HEK293 (cell line): ENCODE measurements around the gene PDPK1.
"Not testable (repeated sequence)": the region's sequence is repeated elsewhere in the genome, so short reads cannot be mapped to it uniquely, and the experiment has no call there.

Experiments
- FEZF1 ChIP-seq: fragments of 450-650 bp; formaldehyde crosslinking; IDR thresholded peaks from 2 replicates; pipeline ENCODE4 v1.5.1; 2016; ENCODE audit warnings: missing biosample characterization, missing genetic modification characterization
- SP3 ChIP-seq: fragments of 450-650 bp; formaldehyde crosslinking; IDR thresholded peaks from 2 replicates; pipeline ENCODE4 v1.5.1; 2016; ENCODE audit warnings: missing biosample characterization, missing genetic modification characterization
- ZBTB48 ChIP-seq: fragments of 450-650 bp; formaldehyde crosslinking; IDR thresholded peaks from 2 replicates; pipeline ENCODE4 v1.5.1; 2016; ENCODE audit warnings: missing biosample characterization, missing genetic modification characterization
- ZNF10 ChIP-seq: fragments of 450-650 bp; formaldehyde crosslinking; IDR thresholded peaks from 2 replicates; pipeline ENCODE4 v1.5.1; 2017; ENCODE audit warnings: missing biosample characterization, missing genetic modification characterization
- ZNF112 ChIP-seq: fragments of 450-650 bp; formaldehyde crosslinking; IDR thresholded peaks from 2 replicates; pipeline ENCODE4 v1.5.0; 2017; ENCODE audit warnings: missing biosample characterization, missing genetic modification characterization
- ZNF146 ChIP-seq: fragments of 450-650 bp; formaldehyde crosslinking; IDR thresholded peaks from 2 replicates; pipeline ENCODE4 v1.5.1; 2016; ENCODE audit warnings: missing biosample characterization, missing genetic modification characterization
- TF ChIP-seq, protein P1 (sequence below): fragments of 450-650 bp; formaldehyde crosslinking; IDR thresholded peaks from 2 replicates; pipeline ENCODE4 v1.5.1; 2016; ENCODE audit warnings: missing biosample characterization, missing genetic modification characterization
- TF ChIP-seq, protein P2 (sequence below): fragments of 450-650 bp; formaldehyde crosslinking; IDR thresholded peaks from 2 replicates; pipeline ENCODE4 v1.5.1; 2016; ENCODE audit warnings: missing biosample characterization, missing genetic modification characterization
- TF ChIP-seq, protein P3 (sequence below): fragments of 450-650 bp; formaldehyde crosslinking; IDR thresholded peaks from 2 replicates; pipeline ENCODE4 v1.5.1; 2016; ENCODE audit warnings: missing biosample characterization, missing genetic modification characterization
- TF ChIP-seq, protein P4 (sequence below): fragments of 450-650 bp; formaldehyde crosslinking; IDR thresholded peaks from 2 replicates; pipeline ENCODE4 v1.5.1; 2016; ENCODE audit warnings: missing biosample characterization, missing genetic modification characterization
- TF ChIP-seq, protein P5 (sequence below): fragments of 450-650 bp; formaldehyde crosslinking; IDR thresholded peaks from 2 replicates; pipeline ENCODE4 v1.5.1; 2016; ENCODE audit warnings: missing biosample characterization, missing genetic modification characterization
- TF ChIP-seq, protein P6 (sequence below): fragments of 450-650 bp; formaldehyde crosslinking; IDR thresholded peaks from 2 replicates; pipeline ENCODE4 v1.5.1; 2017; ENCODE audit warnings: missing biosample characterization, missing genetic modification characterization

DNA sequence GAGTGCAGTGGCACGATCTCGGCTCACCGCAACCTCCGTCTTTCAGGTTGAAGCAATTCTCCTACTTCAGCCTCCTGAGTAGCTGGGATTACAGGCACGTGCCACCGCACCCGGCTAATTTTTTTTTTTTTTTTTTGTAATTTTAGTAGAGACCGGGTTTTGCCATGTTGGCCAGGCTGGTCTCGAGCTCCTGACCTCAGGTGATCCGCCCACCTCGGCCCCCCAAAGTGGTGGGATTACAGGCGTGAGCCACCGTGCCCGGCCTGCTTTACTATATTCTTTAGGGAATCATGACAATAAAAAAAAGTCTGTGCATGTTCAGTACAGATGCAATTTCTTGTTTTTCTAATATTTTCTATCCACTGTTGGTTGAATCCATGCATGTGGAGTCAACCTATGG, 6.0 kb downstream of the PDPK1 start:
- TF ChIP-seq, protein P1, sequence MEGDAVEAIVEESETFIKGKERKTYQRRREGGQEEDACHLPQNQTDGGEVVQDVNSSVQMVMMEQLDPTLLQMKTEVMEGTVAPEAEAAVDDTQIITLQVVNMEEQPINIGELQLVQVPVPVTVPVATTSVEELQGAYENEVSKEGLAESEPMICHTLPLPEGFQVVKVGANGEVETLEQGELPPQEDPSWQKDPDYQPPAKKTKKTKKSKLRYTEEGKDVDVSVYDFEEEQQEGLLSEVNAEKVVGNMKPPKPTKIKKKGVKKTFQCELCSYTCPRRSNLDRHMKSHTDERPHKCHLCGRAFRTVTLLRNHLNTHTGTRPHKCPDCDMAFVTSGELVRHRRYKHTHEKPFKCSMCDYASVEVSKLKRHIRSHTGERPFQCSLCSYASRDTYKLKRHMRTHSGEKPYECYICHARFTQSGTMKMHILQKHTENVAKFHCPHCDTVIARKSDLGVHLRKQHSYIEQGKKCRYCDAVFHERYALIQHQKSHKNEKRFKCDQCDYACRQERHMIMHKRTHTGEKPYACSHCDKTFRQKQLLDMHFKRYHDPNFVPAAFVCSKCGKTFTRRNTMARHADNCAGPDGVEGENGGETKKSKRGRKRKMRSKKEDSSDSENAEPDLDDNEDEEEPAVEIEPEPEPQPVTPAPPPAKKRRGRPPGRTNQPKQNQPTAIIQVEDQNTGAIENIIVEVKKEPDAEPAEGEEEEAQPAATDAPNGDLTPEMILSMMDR (tag by site-specific recombination) = not testable (repeated sequence)
- TF ChIP-seq, protein P2, sequence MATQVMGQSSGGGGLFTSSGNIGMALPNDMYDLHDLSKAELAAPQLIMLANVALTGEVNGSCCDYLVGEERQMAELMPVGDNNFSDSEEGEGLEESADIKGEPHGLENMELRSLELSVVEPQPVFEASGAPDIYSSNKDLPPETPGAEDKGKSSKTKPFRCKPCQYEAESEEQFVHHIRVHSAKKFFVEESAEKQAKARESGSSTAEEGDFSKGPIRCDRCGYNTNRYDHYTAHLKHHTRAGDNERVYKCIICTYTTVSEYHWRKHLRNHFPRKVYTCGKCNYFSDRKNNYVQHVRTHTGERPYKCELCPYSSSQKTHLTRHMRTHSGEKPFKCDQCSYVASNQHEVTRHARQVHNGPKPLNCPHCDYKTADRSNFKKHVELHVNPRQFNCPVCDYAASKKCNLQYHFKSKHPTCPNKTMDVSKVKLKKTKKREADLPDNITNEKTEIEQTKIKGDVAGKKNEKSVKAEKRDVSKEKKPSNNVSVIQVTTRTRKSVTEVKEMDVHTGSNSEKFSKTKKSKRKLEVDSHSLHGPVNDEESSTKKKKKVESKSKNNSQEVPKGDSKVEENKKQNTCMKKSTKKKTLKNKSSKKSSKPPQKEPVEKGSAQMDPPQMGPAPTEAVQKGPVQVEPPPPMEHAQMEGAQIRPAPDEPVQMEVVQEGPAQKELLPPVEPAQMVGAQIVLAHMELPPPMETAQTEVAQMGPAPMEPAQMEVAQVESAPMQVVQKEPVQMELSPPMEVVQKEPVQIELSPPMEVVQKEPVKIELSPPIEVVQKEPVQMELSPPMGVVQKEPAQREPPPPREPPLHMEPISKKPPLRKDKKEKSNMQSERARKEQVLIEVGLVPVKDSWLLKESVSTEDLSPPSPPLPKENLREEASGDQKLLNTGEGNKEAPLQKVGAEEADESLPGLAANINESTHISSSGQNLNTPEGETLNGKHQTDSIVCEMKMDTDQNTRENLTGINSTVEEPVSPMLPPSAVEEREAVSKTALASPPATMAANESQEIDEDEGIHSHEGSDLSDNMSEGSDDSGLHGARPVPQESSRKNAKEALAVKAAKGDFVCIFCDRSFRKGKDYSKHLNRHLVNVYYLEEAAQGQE (tag by site-specific recombination) = not testable (repeated sequence)
- TF ChIP-seq SP3 (tag by site-specific recombination); ZNF10 (tag by site-specific recombination); ZNF112 (tag by site-specific recombination); ZBTB48; ZNF146 (tag by site-specific recombination); FEZF1: not testable (repeated sequence)
- TF ChIP-seq, protein P3, sequence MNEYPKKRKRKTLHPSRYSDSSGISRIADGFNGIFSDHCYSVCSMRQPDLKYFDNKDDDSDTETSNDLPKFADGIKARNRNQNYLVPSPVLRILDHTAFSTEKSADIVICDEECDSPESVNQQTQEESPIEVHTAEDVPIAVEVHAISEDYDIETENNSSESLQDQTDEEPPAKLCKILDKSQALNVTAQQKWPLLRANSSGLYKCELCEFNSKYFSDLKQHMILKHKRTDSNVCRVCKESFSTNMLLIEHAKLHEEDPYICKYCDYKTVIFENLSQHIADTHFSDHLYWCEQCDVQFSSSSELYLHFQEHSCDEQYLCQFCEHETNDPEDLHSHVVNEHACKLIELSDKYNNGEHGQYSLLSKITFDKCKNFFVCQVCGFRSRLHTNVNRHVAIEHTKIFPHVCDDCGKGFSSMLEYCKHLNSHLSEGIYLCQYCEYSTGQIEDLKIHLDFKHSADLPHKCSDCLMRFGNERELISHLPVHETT (tag by site-specific recombination) = not testable (repeated sequence)
- TF ChIP-seq, protein P4, sequence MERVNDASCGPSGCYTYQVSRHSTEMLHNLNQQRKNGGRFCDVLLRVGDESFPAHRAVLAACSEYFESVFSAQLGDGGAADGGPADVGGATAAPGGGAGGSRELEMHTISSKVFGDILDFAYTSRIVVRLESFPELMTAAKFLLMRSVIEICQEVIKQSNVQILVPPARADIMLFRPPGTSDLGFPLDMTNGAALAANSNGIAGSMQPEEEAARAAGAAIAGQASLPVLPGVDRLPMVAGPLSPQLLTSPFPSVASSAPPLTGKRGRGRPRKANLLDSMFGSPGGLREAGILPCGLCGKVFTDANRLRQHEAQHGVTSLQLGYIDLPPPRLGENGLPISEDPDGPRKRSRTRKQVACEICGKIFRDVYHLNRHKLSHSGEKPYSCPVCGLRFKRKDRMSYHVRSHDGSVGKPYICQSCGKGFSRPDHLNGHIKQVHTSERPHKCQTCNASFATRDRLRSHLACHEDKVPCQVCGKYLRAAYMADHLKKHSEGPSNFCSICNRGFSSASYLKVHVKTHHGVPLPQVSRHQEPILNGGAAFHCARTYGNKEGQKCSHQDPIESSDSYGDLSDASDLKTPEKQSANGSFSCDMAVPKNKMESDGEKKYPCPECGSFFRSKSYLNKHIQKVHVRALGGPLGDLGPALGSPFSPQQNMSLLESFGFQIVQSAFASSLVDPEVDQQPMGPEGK (tag by site-specific recombination) = not testable (repeated sequence)
- TF ChIP-seq, protein P5, sequence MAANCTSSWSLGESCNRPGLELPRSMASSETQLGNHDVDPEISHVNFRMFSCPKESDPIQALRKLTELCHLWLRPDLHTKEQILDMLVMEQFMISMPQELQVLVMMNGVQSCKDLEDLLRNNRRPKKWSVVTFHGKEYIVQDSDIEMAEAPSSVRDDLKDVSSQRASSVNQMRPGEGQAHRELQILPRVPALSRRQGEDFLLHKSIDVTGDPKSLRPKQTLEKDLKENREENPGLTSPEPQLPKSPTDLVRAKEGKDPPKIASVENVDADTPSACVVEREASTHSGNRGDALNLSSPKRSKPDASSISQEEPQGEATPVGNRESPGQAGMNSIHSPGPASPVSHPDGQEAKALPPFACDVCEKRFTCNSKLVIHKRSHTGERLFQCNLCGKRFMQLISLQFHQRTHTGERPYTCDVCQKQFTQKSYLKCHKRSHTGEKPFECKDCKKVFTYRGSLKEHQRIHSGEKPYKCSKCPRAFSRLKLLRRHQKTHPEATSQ (tag by site-specific recombination) = not testable (repeated sequence)
- TF ChIP-seq, protein P6, sequence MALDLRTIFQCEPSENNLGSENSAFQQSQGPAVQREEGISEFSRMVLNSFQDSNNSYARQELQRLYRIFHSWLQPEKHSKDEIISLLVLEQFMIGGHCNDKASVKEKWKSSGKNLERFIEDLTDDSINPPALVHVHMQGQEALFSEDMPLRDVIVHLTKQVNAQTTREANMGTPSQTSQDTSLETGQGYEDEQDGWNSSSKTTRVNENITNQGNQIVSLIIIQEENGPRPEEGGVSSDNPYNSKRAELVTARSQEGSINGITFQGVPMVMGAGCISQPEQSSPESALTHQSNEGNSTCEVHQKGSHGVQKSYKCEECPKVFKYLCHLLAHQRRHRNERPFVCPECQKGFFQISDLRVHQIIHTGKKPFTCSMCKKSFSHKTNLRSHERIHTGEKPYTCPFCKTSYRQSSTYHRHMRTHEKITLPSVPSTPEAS (tag by site-specific recombination) = not testable (repeated sequence)
